NCI-H1436 treated with DMSO at 0.1 percent for 48 hours (cell line): ENCODE measurements around the gene CYP19A1.

ENCODE experiments used
- DNase-seq: peaks from one replicate; lab custom pipeline; 2025; lab: John Stamatoyannopoulos, UW

The CYP19A1 gene

GRCh38 chr15:51359981-51360380 lies 21.6 kb upstream of the CYP19A1 start:
- DNase-seq: no peak

- DNase-seq: no peak
Observed at GRCh38 chr15:51356983-51357382, 18.6 kb upstream of the CYP19A1 start.

- DNase-seq: no peak
Observed at GRCh38 chr15:51356147-51356546, 17.8 kb upstream of the CYP19A1 start.

GRCh38 chr15:51355096-51355495 lies 16.7 kb upstream of the CYP19A1 start:
- DNase-seq: no peak

GRCh38 chr15:51353976-51354375 lies 15.6 kb upstream of the CYP19A1 start:
- no peak for DNase-seq

DNA sequence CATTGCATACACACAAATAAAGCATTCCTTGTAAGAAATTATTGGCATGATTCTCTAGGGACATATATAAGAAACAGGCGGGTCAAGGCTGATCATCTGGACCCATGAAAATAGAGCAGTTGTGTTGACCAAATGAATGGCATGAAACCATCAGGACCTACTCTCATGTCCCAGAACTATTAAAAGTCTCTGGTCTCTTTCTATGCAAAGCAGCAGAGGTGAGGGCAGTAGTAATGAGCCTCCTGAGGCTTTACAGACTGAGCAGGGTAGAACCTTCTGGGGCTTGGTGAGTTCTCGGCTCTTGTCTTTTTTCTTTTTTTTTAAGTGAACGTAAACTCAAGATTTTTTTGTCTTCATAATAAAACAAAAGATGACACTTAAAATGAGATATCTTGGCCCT lies 12.3 kb upstream of the CYP19A1 start:
- DNase-seq: no peak

DNA sequence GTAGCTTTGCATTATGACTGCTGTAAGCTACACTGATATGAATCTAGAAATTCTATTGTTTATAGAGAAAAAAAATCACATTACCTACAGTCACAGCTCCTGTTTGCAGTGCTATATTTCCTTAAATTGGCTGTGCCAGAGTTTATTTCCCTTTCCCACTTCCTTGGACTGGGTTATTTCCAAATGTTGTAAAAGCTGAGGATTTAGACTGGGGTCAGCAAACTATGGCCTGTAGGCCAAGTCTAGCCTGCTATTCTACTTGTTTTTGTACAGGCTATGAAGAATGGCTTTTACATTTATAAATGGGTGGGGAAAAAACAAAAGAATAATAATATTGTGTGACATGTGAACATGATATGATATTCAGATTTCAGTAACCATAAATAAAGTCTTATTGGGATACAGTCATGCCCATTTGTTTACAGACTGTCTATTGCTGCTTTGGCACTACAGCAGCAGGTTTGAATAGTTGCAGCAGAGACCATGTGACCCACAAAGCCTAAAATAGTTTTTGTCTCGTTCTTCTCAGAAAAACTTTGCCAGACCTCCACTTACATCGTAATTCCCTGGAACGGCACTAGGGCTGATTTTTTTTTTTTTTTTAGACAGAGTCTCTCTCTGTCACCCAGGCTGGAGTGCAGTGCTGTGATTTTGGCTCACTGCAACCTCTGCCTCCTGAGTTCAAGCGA lies 10.9 kb upstream of the CYP19A1 start:
- no peak for DNase-seq

DNA sequence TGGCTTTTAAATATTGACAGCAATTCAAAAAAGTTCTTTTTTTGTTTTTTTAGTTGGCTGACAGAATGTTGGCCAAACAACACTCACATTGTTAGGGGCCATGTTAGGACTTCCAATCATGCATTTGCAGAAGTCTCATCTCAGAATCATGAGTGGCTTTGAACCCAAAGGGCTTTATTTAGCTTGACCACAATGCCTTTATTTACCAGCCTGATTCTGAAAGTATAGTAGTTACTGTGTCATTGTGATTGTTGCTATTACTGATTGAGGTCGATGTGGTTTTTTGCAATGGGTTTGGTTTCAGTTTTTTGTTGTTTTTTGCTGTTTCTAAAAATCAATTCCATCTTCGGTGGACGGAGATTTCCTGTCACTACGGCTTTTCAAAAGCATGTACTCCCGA lies 10.3 kb upstream of the CYP19A1 start:
- no peak for DNase-seq

- no peak for DNase-seq
Observed at GRCh38 chr15:51346136-51346535, 7.7 kb upstream of the CYP19A1 start.

- no peak for DNase-seq
Observed at GRCh38 chr15:51343466-51343865, 5.1 kb upstream of the CYP19A1 start.

DNA sequence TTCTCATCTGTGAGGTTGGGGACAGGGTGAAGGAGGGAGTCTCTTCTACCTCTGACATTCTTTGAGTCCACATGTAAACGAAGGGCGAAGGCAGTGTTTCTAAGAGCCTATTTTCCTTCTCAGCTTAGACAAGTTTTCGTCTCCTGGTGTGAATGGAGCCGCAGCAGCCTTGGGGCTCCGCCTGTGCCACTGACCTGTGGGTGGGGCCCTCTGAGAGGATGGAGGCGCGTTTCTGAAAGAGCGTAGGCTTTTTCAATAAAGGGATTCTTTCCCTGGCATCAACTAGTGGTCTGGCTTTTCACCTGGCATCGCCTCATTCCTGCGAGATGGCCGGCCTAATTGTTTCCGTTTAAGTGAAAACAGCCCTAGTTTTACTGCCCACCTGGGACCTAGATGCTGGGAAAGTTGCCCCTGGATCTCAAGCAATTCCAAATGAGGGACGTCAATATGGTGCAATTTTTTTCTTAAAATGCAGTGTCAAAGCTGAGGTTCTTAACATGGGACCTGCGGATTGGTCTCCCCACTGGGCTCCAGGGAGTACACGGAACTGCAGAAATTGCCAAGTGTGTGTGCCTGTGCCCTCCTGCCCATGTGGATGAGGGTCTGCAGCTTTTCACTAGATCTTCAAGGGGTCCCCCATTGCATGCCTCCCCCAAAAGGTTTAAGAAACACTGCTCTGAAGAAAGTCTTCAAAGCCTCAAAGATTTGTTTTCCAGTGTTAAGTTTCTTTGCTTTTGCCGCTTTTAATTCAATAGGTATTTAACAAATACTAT lies 4.0 kb upstream of the CYP19A1 start:
- DNase-seq: no peak

DNA sequence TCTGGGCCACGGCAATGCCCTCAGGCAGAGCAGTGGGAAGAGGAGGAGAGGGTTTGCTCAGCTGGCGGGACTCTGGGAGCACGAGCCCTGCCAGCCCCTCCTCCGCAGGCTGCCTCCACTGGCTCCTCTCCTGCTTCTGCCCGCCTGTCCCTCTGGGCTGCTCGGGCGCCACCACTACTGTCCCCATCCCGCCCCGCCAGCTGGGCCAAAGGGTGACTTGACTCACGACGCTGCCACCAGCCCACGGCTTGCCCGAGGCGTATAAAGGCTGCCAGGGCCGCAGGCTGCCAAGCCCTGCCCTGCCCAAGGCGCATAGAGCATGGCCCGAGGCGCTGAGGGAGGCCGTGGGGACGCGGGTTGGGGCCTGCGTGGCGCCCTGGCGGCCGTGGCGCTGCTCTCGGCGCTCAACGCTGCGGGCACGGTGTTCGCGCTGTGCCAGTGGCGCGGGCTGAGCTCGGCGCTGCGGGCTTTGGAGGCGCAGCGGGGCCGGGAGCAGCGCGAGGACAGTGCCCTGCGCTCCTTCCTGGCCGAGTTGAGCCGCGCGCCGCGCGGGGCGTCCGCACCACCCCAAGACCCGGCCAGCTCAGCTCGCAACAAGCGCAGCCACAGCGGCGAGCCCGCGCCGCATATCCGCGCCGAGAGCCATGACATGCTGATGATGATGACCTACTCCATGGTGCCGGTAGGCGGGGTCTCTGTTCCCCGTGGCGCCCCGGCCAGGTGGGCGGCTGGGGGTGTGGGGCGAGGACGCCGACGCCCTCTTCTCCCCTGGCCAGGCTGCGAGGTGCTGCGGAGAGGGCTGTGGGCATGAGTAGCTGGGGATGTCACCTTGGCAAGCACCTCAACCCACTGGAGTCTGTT lies 3.2 kb upstream of the CYP19A1 start, which contains the start of gene GLDN:
Gene GLDN (plus strand): TSS at position 290 of the 861 bp plus-strand sequence. CDS start 30 bp downstream, at position 320.
- no peak for DNase-seq

GRCh38 chr15:51335538-51336410 lies 2.6 kb downstream of the CYP19A1 start:
- DNase-seq: no peak

- no peak for DNase-seq
Observed at GRCh38 chr15:51335087-51335486, 3.3 kb downstream of the CYP19A1 start.

DNA sequence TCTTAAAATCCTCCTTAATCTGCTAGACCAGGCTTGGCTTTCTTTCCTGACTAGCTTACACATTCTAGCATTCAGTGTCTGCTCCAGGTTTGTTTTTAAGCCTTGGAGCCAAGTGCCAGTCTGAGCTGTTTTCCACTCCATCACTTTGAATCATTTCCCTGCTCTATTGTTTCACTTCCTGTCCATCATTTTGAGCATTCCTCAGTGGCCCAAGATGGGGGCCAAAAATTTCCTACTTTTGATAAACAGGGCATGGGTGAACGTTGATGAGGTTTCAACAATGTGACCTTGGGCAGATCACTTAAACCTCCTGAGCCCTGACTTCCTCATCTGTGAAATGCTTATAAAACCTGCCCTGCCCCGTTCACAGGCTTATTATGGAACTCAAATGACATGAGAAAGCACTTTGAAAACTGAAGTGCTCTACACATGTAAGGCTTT lies 4.4 kb downstream of the CYP19A1 start:
- DNase-seq: no peak

- DNase-seq: no peak
Observed at GRCh38 chr15:51333571-51333970, 4.8 kb downstream of the CYP19A1 start.

DNA sequence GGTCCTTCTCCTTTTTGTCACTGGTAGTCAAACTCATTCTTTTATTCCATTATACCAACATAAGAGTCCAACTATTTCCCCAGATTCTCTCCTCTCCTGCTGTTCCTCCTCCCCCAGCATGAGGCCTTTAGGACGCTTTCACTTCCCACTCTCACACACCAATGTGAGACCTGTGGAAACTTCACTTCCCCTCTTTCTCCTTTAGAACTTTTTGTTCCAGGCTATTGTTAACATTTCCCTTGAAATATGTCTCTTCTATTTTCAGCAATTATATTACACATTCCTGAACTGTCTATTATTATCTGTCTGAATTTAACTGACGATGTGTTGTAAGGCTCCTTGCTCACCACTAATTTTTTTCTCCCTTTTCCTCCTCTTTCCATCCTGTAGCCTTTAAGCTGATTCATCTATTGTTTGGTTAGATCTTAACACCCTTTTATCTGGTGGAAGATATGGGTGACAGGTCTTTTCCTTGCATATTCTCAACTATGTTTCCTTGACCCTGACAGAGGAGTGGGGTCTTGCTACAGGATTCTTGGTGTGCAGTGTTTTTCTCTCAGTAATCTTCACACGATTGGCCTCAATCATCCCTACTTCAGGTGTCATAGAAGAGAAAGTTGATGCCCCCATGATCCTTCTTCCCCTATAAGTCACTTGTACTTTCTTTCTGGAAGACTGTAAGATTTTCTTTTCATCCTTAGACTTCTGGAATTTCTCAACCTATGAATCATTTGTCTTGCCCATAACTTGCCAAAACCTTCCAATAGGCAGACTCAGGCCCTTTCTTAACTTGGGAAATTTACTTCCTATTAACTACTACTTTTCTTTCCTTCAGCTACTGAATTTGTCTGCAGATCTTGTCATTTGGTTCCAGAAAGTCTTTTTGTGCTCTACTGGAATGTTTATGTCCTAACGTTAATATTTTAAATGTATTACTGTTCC lies 5.9 kb downstream of the CYP19A1 start:
- DNase-seq: no peak

DNA sequence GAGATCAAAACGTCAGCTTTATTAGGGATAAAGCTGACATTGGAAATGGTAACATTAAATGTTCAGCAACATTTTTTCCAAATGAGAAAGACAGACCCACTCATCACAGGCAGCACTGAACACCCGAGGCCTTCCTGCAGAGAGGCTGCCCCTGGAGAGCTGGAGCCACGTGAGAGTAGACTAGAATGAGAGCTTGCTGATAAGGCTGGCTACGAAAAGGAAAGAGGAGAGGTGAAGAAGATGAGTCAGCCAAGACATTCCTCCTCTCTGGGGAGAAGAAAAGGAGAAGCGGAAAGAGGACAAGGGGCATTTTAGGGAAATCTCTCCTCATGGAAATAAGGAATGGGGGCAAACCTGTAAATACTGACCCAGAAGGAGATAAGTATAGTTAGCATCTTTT lies 7.3 kb downstream of the CYP19A1 start:
- no peak for DNase-seq

GRCh38 chr15:51328926-51329325 lies 9.5 kb downstream of the CYP19A1 start:
- no peak for DNase-seq

DNA sequence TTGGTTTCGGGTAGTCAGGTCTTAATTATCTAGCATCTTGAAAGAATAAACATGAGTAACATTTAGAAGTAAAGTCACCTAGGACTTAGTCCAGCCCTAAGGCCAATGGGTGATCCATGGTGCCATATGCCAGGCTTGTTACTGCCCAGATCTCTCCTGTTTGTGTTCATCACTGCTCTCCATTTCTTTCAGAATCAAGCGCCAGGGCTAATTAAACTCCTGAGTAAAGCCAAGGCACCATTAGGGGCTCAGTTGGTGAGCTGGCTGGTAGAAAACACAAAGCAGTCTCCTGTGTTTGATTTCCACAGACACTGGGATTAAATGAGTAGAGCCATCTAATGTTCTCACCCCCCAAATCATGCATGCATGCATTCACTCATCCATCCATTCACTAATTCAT lies 11.3 kb downstream of the CYP19A1 start:
- DNase-seq: no peak
